ENCODE measurements around the gene TADA2A.
"Not testable (repeated sequence)": the region's sequence is repeated elsewhere in the genome, so short reads cannot be mapped to it uniquely, and the experiment has no call there.

The TADA2A gene

DNA sequence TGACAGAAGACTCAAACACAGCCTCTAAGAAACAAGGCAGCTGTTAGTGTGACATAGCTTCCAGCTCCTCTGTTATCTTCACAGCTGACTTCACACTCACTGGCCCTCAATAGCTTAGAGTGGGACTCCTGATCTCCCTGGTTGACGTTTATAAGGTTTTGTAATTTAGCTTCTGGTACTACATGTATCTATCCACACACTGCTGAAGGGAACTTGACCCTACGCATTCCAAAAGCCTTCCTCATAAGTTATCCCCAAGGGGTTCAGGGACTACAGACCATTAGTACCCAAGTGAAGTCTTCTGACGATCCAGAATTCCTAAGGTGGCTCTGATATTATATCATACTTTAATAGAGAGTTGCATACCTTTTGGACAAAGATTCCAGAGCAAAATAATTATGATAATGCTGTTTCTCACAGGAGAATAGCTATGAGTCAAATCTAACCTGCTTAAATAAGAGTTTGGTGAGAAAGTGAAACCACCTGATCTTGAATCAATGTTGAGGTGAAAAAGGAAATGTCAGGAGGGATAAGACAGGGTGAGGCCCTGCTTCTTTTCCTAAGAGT is 14.6 kb upstream of the TADA2A start:
- DNase-seq, result no peak
- H3K27ac Mint-ChIP-seq, result no peak overlapping the region
- H3K36me3 Mint-ChIP-seq (ENCODE audit: low read depth), result no peaks in the 10 kb centered on the region
- H3K9me3 Mint-ChIP-seq, result no peaks in the 10 kb centered on the region
- H3K27me3 Mint-ChIP-seq (ENCODE audit: low read depth, poor library complexity), result no peaks in the 10 kb centered on the region
- TF ChIP-seq, protein P1, sequence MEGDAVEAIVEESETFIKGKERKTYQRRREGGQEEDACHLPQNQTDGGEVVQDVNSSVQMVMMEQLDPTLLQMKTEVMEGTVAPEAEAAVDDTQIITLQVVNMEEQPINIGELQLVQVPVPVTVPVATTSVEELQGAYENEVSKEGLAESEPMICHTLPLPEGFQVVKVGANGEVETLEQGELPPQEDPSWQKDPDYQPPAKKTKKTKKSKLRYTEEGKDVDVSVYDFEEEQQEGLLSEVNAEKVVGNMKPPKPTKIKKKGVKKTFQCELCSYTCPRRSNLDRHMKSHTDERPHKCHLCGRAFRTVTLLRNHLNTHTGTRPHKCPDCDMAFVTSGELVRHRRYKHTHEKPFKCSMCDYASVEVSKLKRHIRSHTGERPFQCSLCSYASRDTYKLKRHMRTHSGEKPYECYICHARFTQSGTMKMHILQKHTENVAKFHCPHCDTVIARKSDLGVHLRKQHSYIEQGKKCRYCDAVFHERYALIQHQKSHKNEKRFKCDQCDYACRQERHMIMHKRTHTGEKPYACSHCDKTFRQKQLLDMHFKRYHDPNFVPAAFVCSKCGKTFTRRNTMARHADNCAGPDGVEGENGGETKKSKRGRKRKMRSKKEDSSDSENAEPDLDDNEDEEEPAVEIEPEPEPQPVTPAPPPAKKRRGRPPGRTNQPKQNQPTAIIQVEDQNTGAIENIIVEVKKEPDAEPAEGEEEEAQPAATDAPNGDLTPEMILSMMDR (IDR thresholded peaks at IDR 0.05), result no peak
- H3K4me3 Mint-ChIP-seq, result no peak overlapping the region
- peaks cover 8% of the 10 kb centered on the region for H3K4me1 Mint-ChIP-seq

DNA sequence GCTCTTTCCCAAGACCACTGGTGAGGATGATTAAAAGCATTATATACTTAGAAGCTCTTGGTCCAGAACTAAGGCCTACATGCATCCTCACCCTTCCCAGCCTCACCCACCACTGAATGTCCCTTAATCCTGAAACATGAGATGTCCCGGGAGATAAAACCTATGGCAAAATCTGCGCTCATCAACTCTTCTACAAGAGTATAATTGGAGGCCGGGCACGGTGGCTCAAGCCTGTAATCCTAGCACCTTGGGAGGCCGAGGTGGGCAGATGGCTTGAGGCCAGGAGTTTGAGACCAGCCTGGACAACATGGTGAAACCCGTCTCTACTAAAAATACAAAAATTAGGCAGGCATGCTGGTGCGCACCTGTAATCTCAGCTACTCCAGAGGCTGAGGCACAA is 13.3 kb upstream of the TADA2A start:
- Mint-ChIP-seq H3K27me3 (ENCODE audit: low read depth, poor library complexity) (no peaks in the 10 kb centered on the region), H3K36me3 (ENCODE audit: low read depth) (no peaks in the 10 kb centered on the region), H3K9me3 (no peaks in the 10 kb centered on the region), H3K27ac (no peak overlapping the region), H3K4me1 (peaks cover 8% of the 10 kb centered on the region), H3K4me3 (no peak overlapping the region)
- TF ChIP-seq, protein P1 (IDR thresholded peaks at IDR 0.05), result no peak
- no peak for DNase-seq

DNA sequence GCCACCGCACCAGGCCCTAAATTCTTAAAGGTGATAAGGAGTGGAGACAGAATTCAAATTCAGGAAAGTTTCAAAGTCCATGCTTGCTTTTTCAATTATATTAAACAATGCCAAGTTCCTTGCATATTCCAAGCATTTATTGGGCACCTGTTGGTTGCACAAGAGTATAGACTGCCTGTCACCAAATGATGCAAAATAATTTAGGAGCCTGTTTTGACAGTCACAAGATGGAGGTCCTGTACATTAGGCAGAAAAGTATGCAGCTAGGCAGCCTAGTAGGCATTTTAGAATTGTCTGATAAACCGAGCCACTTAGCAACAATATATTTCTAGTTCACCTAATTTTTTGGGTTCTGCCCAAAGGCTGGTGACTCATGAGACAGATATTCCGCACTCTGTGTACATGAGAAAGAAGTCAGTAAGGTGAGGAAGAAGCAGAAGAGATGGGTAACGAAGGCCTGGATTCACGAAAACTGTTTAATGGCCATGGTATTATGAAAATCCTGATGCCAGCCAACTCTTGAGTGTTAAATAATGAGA is 7.4 kb upstream of the TADA2A start:
- Mint-ChIP-seq H3K36me3 (ENCODE audit: low read depth) (peaks cover 20% of the 10 kb centered on the region), H3K27me3 (ENCODE audit: low read depth, poor library complexity) (no peaks in the 10 kb centered on the region), H3K4me1 (no peaks in the 10 kb centered on the region), H3K9me3 (no peaks in the 10 kb centered on the region), H3K27ac (no peak overlapping the region), H3K4me3 (no peak overlapping the region)
- no peak for DNase-seq
- TF ChIP-seq, protein P1 (IDR thresholded peaks at IDR 0.05), result no peak

DNA sequence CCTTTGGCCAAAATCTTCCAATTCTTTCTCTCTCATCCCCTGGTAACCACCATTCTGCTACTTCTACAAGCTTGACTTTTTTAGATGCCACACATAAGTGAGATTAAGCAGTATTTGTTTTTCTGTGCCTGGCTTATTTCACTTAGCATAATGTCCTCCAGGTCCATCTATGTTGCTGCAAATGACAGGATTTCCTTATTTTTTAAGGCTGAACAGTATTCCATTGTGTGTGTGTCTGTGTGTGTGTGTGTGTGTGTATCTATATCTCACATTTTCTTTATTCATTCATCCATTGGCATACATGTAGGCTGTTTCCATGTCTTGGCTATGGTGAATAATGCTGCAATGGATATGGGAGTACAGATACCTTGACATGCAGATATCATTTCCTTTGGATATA is 6.2 kb upstream of the TADA2A start:
- peaks cover 9% of the 10 kb centered on the region for H3K4me1 Mint-ChIP-seq
- no peak for DNase-seq
- no peaks in the 10 kb centered on the region for H3K27me3 Mint-ChIP-seq (ENCODE audit: low read depth, poor library complexity)
- TF ChIP-seq, protein P1 (IDR thresholded peaks at IDR 0.05), result no peak
- no peaks in the 10 kb centered on the region for H3K9me3 Mint-ChIP-seq
- no peak overlapping the region for H3K27ac Mint-ChIP-seq
- peaks cover 25% of the 10 kb centered on the region for H3K36me3 Mint-ChIP-seq (ENCODE audit: low read depth)
- no peak overlapping the region for H3K4me3 Mint-ChIP-seq

DNA sequence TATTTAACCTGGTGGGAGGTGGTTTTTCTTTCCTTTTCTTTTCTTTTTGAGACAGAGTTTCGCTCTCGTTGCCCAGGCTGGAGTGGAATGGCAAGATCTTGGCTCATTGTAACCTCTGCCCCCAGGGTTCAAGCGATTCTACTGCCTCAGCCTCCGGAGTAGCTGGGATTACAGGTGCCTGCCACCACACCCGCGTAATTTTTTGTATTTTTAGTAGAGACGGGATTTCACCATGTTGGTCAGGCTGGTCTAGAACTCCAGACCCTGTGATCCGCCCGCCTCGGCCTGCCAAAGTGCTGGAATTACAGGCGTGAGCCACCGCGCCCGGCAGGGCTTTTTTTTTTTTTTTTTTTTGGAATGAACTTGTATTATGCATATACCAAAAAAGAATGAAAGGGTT is 1.2 kb upstream of the TADA2A start:
- H3K4me3 Mint-ChIP-seq, result peak overlapping the region; percentile 99
- not testable (repeated sequence) for H3K27ac Mint-ChIP-seq; DNase-seq; H3K27me3 Mint-ChIP-seq (ENCODE audit: low read depth, poor library complexity); H3K9me3 Mint-ChIP-seq
- peaks cover 26% of the 10 kb centered on the region for H3K4me1 Mint-ChIP-seq
- peaks cover 30% of the 10 kb centered on the region for H3K36me3 Mint-ChIP-seq (ENCODE audit: low read depth)

DNA sequence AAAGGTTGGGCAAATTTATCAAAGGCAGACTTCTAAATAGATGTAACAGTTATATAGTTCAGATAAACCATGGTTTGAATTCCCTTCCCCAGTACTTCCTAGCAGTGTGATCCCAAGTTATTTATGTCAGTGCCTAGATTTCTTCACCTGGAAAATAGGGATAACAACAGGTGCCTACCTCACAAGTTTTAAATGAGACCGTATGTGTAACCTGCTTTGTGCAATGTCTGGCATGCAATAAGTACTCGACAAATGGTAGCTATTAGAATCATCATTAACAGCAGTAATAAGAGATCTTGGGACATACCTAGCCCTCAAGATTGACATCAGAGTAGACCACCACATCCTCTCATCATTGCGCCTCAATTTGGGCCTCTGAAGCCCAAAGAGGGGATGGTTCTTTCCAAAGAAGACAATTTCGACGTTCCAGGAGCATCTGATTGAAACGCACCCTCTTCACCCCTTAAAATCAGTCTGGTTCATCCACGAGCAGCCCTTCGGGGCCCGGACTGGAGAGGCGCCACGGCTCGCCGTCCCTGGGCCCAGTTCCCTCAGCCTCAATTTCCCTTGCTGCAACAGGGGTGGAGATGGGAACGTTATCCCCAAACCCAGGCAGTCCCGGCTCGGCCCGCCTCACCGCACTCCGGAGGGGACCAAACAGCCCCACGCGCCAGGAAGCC is 591 bp upstream of the TADA2A start:
- DNase-seq, result no peak
- Mint-ChIP-seq H3K4me3 (peak overlapping the region; percentile 99), H3K27ac (peak overlapping the region; percentile 98), H3K27me3 (ENCODE audit: low read depth, poor library complexity) (no peaks in the 10 kb centered on the region), H3K4me1 (peaks cover 26% of the 10 kb centered on the region), H3K9me3 (no peaks in the 10 kb centered on the region), H3K36me3 (ENCODE audit: low read depth) (peaks cover 36% of the 10 kb centered on the region)
- TF ChIP-seq, protein P1 (IDR thresholded peaks at IDR 0.05), result no peak

DNA sequence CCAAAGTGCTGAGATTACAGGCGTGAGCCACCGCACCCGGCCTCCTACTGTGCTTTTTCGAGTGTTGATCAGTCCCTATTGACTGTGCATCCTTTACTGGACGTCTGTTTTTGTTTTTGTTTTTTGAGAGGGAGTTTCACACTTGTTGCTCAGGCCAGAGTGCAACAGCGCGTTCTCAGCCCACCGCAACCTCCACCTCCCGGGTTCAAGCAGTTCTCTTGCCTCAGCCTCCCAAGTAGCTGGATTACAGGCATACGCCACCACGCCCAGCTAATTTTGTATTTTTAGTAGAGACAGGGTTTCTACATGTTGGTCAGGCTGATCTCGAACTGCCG is 1.4 kb downstream of the TADA2A start:
- H3K27ac Mint-ChIP-seq; H3K9me3 Mint-ChIP-seq; DNase-seq; H3K27me3 Mint-ChIP-seq (ENCODE audit: low read depth, poor library complexity): not testable (repeated sequence)
- Mint-ChIP-seq H3K4me3 (peak overlapping the region; percentile 84), H3K4me1 (peaks cover 26% of the 10 kb centered on the region), H3K36me3 (ENCODE audit: low read depth) (peaks cover 48% of the 10 kb centered on the region)
